Activated CD4-positive, alpha-beta T cell treated with anti-CD3 and anti-CD28 coated beads for 48 hours (primary cell): ENCODE measurements around the gene MYNN.
A peak's percentile ranks its signal among the peaks of the same experiment; 100 is the strongest.
"Not testable (repeated sequence)": the region's sequence is repeated elsewhere in the genome, so short reads cannot be mapped to it uniquely, and the experiment has no call there.

Experiments used
- DNase-seq: peaks from one replicate; pipeline ENCODE4 v3.0.0-alpha.2; 2020

MYNN gene

DNA sequence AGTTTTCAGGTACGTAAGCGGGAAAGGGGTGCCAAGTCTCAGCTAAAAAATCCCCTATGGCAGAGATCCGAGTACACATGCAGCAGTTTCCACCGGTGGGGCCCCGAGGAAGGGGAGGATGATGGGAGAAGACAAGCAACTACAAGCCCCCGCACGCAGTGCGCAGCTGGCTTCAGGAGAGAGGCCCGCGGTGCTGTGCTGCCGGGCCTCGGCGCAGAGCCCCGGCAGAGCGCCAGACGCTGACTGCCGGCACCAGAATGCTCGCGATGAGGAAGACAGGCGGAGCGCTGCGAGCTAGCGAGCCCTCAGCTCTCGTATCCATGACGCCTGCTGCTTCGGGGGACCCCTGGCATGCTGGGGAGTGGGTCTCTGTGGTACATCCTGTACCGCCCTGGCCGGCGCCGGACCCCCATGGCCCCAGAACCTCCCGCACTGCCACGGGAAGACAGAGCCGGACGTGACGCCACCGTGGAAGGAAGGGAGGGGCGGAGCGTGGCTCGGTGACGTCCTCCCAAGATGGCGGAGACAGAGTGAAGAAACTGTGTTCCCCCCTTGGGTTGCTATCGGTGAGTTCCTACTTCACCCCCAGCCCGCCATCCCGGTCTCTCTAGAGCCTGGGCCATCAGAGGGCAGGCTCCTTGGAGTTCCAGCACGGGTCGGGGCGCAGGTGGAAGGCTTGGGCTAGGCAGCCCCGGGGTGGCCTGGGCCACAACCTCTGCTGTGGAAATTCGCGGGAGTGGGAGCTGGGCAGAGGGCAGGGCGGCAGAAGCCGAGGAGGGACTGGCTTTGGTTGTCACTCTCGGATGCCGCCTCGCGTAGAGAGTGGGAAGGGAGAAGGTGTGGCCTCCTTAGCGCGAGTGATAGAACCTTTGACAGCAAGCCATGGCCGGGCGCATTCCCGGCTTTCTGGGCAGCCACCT, at the start of gene MYNN:
MYNN (plus strand) TSS at position 500 of the 920 bp plus-strand sequence. CDS start 900 bp downstream, outside the sequence.
- peak; percentile 94 for DNase-seq

DNA sequence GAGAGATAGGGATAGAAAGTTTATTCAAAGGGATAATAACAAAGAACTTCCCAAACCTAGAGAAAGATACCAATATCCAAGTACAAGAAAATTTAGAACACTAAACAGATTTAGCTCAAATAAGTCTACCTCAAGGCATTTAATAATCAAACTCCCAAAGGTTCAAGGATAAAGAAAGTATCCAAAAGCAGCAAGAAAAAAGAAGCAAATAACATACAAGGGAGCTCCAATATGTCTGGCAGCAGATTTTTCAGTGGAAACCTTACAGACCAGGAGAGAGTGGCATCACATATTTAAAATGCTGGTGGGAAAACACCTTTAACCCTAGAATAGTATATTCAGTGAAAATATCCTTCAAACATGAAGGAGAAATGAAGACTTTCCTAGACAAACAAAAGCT, 41.3 kb upstream of the MYNN start:
- DNase-seq = not testable (repeated sequence)

DNA sequence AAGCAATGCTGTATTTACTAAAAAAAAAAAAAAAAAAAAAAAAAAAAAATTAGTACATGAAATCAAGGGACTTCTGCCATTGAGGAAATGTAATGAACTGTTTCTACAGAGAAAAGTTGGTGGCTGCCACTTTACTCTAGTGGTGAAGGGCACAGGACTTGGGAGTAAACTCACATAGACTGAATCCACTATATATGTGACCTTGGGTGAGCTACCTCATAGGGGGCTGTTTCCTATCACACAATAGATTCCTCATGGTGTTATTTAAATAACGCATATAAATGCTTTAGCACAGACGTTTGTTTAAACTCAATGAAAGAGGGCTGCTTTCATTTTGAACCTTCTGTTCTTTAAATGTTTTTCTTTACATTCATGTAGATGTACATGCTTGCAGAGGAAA, 34.1 kb upstream of the MYNN start:
- DNase-seq = no peak

DNA sequence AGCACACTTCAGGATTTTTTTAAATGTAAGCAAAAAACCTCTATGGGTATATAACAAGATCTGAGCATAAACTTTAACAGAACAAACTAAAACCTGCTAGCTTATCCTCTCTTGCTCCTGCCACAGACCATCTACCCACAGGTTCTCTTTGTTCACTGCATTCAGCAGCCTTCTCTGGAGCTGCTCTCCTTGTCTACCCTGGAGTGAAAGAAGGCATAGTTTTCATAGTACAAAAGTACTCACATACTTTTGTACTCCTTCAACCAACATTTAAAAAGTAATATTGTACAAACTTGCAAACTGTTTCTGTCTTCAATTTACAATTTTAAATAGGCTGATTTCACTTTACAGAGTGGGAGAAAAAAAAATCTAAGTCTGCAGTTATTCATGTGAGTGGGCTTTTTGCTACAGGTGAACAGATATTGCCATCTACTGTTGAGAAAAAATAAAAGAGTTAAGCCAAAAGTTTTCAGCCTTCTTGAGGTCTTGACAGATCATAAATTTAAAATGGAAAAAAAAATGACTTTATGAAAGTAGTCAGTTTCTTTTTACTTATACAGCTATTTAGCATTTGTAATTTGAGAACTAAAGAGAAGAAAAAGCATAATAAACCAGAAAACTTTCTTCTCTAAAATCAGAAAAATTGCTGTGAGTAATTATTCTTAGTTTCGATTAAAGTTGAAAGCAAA, 28.7 kb upstream of the MYNN start:
- DNase-seq = no peak

DNA sequence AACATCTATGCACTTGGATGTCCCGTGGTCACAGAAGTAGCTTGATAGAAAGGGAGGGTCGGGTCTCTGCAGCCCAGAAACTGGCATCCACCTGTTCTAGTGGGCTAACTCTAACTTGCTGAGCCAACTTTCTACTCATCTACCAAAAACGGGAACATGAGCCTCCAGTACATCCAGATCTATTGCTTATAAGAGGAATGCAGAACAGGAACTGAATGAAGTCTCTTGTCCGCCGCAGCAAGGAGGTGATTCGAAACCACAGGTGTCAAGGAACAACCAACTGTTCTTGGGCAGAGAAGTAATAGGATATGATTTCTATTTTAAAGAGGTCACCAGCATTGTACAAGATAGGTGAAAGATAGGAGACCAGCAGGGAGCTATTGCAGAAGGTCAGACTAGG, 26.3 kb upstream of the MYNN start:
- no peak for DNase-seq

DNA sequence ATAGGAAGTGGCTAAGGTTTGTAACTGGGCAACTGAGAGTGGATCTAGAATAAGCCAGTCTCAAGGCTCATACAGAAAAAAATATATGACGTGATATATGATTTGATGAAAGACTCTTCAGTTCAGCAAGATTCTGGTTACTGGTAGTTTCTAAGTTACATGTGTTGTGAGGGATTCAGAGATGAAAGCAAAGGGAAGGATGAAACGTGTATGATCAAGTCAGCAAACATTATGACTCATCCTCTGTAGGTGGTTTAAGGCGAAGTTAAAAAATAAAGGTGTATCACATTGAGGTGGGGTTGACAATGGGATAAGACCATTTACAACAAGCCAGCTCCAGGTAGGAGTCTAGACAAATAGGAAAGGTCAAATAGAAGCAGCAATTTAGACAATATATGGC, 24.5 kb upstream of the MYNN start:
- no peak for DNase-seq

DNA sequence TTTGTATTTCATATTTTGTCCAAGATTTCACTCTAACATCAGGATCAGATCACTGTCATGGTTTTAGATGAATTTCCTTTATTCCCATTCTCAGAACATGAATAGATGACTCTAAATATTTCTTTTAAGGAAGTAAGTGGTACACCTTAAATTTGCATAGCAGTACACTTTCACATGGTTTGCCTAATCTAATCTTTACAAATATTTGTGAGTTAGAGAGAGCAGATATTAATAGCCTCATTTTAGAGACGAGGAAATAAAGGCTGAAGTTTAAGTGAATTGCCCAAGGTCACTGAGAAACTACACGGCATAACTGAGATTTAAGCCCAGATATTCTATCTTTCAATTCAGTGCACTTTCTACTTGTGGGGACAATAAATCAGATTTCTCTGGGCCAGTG, 22.5 kb upstream of the MYNN start:
- no peak for DNase-seq

DNA sequence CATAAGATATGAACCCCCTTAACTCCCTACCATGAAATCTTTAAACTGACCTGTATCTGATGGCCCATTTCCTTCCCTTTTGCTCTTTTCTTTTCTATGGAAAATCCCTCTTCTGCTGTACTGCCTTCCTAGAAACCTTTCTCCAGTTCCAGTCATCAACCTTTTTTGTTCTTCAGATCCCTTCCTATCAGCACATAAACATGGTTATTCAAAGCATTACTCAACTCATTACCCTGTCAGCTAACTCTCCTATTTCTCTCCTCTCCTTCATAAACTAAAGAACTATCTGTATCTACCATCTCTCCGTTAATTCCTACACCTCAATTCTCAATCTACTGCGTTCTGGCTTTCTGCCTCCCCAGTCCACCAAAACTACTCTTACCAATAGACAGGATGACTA, 21.3 kb upstream of the MYNN start:
- no peak for DNase-seq

DNA sequence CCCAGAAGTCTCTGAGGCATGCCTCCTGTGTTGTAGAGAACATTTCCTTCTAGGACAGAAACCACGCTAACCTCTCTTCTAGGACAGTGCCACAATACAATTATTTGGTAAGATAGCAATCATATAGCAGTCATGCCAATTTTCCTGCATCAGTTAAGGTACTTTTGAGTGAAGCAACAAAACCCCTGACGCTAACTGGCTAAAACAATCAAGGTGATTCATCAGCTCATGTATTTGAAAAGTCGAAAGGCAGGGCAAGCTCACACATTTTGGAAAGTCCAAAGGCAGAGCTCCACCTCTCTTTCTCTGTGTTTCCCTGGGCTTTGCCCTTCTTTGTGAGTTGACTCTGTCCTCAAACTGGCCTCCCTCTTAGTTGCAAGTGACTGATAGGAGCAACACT, 18.5 kb upstream of the MYNN start:
- no peak for DNase-seq

DNA sequence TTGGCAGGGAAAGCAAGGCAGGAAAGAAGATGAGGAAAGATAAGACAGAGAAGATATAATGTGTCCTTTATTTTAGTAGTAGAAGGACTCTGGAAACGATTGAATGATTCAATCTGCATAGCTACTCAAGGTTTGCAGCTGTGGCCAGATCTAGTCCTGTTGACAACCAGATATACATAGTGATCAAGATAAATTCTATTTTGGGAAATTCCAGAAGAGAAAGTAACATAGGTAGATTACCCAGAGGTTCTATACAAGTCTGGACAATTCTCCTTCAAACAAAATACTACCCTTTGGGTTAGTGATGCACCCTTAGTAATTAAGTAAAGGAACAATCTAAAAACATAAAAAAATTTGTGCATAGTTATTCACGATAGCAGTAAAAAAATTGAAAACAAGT, 17.7 kb upstream of the MYNN start:
- no peak for DNase-seq

DNA sequence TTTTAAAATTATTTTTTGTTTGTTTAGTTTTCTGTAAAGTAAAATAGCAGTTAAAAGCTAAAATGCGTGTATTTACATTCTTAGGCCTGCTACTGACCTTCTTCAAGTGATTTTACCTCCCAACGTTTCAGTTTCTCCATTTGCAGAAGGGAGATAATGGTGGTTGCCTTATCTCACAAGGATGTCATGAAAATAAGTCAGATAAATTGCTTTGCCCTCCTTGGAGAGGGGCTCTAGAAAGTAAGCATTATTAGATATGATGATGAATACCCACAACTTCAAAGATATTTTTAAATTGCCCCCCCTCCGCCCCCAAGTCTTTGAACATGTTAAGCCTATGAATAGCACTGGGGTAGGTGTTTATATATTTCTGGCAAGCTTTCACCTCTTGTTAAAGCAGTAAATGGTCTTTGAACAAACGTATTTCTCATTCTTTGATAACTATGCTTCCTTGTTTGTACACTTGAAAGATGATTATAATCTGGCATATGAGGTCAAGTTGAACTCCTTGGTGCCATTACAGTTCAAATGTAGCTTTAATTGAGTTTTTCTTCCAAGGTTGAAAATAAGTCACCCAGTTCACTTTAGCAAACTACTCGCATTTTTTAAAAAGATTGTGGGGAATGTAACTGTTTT, 14.7 kb upstream of the MYNN start:
- no peak for DNase-seq

DNA sequence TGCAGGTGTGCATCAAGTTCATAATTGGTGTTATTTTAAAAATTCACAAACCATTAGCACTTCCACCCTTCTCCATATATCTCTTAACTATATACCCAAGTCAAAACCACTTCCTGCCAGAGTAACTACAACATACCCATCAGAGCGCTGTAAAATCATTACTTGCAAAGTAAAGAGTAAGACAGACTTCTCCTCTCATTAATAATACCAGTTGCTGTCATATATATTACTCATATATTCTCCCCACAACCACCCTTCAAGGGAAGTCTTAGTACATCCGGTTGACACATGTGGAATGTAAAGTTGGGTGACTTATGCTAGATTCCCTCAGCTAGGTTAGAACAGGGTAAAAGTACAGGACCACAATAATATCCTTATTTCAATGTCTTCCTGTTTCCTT, 13.9 kb upstream of the MYNN start:
- no peak for DNase-seq

DNA sequence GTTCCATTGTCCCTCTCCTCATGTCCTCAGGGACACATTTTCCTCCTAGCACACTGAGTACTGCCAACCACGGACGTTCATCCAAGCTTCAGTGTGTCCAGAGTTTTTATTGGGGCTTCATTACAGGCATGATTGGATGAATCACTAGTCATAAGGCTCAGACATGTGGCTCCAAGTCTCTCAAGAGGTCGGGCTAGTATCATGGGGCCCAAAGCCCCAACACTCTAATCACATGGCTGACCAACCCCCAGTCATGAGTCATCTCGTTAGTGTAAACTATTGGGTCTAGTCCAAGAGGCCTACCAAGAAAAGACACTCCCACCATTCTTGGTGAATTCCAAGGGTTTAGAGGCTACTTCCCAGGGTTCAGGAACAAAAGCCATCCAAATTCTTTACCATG, 12.7 kb upstream of the MYNN start:
- DNase-seq = no peak

DNA sequence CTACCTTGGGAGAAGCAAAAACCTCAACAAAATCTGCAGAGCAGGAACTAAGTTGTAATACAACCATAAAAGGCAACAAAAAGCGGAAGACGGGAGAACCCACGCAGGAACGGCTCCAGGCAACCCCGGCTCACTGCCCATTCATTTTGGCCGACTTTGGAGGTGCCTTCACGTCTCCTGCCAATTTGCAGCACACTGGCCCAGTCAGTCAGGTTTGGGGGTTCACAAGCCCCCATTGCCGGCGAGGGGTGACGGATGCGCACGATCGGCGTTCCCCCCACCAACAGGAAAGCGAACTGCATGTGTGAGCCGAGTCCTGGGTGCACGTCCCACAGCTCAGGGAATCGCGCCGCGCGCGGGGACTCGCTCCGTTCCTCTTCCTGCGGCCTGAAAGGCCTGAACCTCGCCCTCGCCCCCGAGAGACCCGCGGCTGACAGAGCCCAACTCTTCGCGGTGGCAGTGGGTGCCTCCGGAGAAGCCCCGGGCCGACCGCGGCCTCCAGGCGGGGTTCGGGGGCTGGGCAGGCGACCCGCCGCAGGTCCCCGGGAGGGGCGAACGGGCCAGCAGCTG, 8.8 kb upstream of the MYNN start:
- peak; percentile 78 for DNase-seq

DNA sequence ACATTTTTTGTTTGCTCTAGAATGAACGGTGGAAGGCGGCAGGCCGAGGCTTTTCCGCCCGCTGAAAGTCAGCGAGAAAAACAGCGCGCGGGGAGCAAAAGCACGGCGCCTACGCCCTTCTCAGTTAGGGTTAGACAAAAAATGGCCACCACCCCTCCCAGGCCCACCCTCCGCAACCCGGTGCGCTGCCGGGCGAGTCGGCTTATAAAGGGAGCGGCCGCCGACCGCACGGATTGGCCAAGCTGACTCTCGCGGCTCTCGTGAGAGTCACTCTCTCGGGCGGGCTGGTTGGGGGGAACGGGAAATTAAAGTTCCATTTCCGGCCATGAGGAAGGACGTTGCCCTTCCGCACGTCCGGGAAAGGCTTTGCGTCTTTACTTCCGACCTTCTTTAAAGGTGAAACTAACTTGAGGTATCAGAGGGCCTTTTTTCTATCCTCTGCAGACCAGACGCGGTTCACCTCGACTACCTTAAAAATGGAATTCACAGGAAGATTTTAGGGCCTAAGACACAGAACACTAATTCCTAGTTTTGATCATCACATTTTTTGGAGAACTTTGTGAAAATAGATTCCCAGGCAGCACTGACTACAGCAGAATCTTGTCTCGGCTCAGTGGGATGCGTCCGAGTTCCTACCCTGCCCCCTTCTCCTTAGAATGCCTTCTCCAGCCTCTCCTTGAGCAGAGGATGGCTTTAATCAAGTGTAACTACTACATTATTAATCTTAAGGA, 8.1 kb upstream of the MYNN start, which contains the start of gene TERC:
TERC (minus strand) TSS at position 179 of the 731 bp plus-strand sequence.
- DNase-seq = peak; percentile 94

DNA sequence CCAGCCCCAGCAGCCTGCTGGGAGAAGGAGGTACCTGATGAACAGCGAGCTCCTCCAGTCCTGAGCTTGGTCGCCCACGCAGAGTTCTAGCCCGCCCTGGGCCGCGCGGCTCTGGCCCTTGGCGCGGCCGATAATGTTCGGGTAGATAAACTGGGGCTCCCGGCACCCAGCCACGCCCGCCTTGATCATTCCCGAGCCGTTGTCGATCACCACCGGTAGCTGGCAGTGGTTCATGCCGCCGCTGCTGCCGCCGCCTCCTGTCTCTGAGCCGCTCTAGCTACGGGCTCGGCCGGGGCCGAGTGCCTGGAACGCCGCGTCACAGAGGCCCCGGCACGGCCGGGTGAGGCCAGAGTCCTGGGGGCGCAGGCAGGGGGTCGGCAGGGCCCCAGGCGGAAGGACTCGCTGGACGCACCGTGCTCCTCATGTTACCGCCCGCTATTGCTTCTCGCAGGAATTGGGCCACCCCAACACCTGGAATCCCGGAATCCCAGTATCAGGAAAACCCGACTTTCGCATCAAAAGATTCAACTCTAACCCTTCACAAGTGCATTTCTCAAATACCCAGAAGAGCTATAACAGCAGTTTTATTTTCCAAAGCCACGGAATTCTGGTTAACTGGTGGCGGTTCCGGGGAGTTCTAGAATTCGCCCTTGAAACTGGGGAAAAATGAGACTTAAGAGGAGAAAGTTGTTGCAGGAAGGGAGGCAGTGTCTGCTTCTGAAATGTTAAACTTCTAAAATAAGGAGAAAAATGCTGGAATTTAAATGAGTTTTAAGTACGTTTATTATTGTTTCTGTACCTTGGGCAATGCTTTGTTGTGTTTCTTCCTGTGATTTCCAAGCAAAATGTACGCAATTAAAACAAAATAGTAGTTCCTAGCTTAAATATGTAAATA, 3.7 kb upstream of the MYNN start, which contains the start of gene ACTRT3:
ACTRT3 (minus strand) TSS at position 275 of the 895 bp plus-strand sequence; CDS start at position 234, 41 bp downstream.
- DNase-seq = peak; percentile 78

DNA sequence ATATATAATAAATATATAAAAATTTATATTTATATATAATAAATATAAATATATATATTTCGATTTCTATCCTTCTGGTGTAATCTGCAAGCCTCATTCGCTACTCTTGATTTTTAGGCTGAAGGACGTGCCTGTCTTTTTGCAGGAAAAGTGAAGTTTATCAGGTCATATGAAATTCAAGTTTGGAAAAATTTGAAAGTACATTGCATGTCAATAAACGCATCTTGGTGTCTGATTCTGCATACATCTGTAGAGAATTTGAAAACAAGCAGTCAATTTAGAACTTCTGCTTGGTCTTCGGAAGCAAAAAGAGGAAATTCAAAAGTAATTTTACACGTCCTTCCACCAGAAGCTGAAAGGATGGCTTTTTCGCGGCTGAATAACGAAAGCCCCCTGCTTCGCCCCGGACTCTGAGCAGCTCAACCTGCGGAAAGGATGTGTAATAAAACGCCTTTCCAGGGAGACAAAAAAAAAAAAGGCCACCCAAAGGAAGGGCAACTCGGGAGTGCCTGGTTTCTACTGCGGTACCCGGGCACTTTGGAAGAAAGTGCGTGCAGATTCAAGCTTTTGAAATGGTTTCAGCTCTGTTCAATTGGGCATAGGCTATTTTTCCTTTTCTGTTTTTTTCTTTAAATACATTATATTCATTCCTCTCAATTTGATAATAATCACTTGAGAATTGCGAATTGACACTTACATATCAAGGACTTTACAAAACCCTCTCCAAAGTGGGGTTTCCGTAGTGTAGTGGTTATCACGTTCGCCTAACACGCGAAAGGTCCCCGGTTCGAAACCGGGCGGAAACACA, 1.5 kb upstream of the MYNN start:
- peak; percentile 67 for DNase-seq

DNA sequence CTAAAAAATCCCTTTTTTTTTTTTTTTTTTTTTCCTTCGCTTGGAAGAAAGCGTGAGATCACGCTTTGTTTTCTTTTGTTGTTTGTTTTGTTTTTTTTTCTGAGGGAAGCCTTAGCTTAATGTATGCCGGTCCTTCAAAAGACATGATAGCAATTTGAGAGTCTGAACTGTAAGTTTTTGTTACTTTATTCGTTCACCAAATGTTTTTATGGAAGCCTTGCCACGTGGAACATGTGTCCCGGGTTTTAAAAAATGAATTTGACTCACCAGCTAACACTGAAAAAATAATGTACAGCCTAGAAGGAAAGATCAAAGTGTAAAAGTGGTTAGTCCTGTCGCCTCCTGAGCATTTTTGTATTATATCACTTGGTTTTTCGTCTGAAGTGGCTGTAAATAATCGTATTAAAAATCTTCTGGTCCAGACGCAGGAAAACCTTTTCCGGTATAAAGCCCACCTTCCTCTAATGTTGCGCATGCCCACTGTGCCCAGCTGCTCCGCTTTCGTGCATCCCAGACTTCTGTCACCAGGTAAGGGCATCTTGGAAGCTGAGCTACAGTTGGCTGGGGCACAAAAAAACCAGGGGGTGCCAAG, 795 bp upstream of the MYNN start:
- no peak for DNase-seq

DNA sequence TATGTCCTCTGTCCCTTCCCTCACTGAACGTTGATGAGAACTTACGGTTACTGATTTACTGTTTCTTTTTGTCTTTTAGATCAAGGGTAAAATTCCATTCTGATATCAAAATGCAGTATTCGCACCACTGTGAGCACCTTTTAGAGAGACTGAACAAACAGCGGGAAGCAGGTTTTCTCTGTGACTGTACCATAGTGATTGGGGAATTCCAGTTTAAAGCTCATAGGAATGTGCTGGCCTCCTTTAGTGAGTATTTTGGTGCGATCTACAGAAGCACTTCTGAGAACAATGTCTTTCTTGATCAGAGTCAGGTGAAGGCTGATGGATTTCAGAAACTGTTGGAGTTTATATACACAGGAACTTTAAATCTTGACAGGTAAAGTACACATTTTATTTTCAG, 990 bp downstream of the MYNN start:
- DNase-seq = no peak

DNA sequence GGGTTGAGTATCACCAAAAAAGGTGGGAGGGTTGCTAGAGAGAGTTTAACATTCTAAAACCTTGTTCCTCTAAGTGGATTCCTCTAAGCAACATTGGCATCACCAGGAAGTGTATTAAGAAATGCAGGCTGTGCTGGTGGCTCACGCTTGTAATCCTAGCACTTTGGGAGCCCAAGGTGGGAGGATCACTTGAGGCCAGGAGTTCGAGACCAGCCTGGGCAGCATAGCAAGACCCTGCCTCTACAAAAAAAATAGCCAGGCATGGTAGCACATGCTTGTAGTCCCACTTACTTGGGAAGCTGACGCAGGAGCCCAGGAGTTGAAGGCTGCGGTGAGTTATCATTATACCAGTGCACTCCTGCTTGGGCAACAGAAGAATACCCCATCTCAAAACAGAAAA, 4.6 kb downstream of the MYNN start:
- no peak for DNase-seq
